ENCODE measurements around the gene IFNA13.

Gene IFNA13

DNA sequence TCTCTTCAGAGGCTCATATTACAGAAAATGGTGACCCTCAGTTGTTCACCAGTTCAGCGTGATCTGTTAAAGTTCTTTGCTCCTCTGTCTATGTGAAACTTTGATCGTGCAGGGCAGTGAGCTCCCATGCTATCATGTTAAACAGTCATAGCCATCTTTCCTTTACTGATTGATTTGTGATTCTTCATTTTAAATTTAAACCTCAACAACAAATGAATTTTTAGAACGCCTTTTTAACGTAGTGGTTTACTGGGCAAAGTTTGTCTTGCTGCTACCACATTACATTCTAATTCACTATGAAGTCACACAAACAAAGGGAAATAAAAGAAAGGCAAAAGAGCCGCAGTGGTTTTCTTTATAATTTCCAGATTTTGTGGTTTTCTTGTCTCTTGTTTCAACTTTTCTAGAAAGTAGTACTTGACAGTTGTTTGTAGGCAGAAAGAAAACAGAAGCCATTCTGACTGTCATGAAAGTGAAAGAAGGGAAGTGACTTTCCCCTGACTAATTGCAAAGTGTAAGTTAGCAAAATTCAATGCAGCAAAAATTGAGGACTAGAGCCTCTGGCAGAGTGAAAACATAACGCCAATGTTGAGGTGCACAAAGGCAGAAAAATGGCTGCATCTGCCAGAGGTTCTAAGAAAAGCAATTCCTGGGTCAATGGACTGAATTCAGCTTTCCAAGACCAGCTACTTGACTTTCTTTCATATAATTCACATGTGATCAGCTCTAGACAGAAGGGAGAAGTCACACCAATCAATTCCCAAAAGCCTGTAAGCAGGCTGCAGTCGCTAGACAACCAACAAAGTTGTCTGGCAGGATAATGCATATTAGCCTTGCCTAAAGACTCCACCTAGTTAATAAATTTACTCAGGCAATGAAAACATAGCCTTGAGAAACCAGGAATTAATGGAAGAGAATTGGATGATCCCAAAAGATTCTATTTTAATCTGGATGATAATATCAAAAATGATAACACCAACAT lies 10.1 kb downstream of the IFNA13 start:
- DNase-seq (ENCODE audit: low read depth in 2 of 2), result no peak

DNA sequence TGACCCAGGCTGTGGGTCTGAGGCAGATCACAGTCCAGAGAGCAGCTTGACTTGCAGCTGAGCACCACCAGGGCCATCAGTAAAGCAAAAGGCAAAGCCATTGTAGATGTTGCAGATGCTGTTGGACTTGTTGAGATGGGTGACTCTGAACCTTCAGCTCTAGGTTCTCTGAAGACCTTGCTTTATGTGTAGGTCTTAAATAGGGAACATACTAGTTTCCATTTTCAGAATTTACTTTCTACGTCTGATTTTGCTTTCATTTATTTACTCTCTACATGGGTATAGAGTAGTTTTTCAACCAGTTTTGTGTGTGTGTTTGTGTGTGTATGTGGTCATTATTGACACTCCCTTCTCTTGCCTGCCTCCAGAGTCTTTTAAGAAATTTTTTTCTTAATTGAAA lies 17.1 kb downstream of the IFNA13 start, which contains the start of gene IFNA6:
Gene IFNA6 (minus strand): TSS at position 101 of the 400 bp plus-strand sequence. CDS start 0 bp downstream, at position 101.
- no peak for DNase-seq (ENCODE audit: low read depth in 2 of 2)

DNA sequence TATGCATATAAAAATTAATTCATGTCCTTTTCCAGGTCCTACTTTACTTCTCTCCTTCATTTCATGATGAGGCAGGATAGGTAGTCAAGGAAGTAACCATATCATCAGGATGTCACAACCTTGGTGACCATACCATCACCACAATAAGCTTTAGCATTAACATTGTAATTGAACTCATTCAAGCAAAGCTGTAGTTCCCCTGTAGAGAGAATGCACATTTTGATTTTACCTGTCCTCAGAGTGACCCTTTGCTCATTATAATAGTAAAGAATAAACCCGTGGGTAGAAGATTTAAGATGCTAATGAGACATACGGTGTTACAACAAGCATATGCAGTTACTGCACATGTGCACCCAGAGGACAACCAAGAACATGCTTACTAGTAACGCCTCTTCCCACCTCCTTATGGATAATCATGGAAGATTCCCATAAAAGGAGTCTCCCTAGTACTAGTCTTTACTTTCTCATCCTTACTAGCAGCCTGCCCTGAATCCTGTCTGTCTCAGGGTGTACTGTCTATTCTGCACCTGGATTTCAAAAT lies 19.4 kb downstream of the IFNA13 start:
- no peak for DNase-seq (ENCODE audit: low read depth in 2 of 2)

DNA sequence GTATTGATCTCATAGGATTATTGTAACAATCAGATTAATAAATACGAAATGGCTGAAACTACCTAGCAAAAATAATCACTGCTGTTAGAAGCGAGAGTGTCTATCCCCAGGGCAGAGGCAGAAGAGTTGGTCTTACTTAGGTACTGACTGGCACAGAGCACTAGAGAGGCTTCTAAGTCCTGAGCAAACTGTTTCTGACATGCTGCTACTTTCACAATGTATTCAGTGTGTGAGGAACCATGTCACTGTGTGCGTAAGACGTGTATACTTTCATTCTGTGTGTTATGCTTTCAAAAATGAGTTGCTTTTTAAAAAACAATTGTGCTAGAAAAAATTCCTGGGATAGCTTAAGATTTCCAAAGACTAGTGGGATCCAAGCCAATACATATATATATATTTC lies 27.1 kb downstream of the IFNA13 start:
- no peak for DNase-seq (ENCODE audit: low read depth in 2 of 2)

DNA sequence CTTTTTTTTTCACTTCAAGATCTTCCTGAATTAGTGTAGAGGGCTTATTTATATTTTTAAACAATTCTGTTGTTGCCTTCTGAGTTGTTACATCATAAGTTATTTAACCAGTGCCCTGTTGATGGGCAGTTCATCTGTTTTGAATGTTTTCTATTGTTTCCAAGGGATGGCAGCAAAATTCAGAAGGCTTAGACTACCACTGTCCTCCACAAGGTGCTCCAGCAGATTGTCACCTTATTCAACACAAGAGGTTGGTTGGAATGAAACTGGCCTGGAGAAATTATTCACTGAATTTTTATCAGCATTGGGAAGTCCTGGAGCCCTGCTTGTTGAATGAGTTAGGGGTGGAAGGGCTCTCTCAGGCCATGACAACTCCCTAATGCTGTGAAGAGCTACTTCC lies 31.4 kb downstream of the IFNA13 start:
- DNase-seq (ENCODE audit: low read depth in 2 of 2), result no peak

DNA sequence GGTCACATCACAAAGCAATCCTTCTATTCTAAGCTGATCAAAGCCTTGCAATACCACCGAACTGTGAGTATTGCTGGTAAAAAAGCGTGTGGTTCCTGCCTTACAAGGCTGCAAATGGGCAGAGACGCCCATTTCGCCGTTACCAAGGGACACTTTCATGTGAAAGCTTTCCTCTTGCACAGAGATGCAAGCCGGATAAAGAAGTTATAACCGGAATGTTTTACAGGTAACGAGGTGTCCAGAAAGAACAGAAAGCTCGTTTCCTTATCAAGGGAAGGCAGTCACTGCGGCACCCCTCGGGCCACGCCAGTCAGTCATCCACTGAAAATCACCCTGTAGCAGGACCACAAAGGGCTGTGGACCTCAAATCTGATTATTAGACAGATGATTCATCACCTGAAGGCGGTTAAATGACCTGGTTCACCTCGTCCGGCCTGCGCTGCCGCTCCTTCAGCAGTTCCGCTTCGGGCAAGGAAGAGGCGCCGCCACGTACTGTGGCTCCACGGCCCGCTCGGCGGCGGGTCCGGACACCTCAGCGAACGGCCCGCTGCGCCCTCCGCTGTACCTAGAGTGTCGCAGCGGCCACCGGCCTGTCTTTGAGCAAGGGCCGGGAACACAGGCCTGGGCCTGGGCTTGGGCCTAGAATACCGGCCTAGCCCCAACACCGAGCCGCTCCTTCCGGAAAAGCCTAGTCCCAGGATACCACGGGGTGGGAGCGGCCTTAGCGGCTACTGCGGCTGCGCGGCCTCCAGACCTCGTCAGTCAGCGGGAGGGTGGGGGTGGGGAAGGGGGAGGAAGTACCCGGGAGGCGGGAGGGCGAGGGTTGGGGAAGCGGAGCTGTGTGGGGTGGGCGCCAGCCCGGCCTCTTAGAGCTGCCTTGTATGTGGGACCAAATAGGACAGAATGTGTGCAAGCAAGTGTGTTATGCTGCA lies 32.9 kb downstream of the IFNA13 start, which contains the start of gene KLHL9:
Gene KLHL9 (minus strand): TSS at position 704 of the 932 bp plus-strand sequence. CDS start 545 bp downstream, at position 159.
- DNase-seq (ENCODE audit: low read depth in 2 of 2), result peak; percentile 76 to 82

DNA sequence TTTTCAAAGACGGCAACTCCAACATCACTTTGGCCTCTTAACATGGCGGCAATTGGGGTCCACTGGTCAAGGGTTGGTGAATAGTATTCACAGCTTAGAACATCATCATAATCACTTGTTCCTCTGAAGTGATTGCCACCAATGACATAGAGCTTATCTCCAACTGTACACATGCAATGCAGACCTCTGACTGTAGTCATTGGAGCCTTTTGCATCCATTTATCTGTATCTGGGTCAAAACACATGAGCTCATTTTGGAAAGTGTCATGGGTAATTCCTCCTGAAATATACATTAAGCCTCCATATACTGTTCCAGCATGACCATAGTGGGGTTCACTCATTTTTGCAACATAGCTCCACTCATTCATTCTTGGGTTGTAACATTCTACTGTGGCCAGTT lies 34.6 kb downstream of the IFNA13 start:
- DNase-seq (ENCODE audit: low read depth in 2 of 2), result no peak

DNA sequence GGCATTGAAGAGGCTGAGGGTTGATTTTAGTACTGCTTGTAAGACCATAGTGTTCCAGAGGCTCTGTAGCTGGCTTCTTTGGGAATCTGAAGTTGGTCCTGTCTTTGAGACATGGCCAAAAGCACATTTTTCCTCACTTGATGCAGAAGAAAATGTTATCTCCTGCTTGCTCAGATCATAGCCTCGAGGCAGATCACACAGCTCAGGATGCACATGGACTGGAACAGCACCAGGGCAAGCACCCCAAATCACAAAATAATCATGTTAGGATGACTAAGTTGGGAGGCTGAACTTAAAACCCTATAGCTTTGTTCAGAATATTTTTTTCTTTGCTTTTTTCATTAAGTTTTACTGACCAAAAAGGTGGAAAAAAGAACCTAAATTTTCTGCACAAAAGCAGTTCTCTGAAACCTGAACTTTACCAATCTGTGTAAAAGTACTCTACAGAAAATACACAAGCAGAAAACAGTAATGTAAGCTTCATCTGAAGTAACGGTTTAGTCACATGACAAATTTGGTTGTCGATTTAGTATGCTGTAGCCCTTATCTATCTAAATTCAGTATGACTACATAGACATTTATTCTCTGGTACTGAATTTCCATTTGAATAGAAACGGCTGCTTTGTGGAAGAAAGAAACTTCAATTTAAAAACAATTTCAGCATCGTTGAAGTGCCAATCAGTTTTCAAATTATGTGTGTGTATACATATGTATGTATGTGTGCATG lies 36.0 kb downstream of the IFNA13 start:
- no peak for DNase-seq (ENCODE audit: low read depth in 2 of 2)

DNA sequence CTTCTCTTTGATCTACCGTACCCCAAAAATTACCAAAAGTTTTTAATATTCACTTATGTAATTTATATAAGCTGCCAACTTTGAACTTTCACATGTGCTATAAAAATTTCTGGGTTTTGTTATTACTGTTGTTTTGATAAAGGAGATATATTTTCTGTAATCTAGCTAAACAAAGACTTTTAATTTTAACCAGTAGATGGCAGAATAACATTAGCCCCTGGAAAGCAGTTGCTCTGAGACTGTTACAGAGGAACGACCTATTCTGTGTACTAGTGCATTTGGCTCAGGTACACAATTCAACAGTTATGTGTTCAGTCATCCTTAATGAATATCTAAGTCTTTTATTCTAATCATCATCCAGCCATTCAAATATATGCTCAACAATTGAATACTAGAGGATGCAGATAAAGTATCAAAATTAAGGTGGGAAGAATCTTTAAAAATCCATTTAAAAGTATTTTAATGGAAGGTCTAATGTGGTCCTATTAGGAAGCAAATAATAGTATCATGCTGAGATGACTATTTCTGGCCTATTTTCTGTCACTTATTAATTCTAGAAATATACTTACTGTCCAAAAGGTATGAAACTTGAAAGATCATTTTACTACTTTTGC lies 41.2 kb downstream of the IFNA13 start:
- no peak for DNase-seq (ENCODE audit: low read depth in 2 of 2)

DNA sequence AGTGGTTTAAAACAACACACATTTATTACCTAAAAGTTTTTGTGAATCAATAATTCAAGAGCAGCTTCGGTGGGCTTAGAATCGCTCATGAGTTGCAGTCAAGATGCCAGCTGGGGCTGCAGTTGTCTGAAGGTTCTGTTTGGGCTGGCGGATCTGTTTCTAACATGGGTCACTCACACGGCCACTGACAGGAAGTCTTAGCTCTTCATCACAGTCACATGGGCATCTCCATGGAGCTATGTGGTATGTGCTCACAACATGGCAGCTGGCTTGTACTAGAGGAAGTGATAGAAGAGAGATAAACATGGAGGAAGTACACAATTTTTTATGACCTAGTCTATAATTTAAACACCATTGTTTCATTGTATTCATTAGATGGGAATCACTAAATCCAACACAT lies 43.8 kb downstream of the IFNA13 start:
- no peak for DNase-seq (ENCODE audit: low read depth in 2 of 2)

DNA sequence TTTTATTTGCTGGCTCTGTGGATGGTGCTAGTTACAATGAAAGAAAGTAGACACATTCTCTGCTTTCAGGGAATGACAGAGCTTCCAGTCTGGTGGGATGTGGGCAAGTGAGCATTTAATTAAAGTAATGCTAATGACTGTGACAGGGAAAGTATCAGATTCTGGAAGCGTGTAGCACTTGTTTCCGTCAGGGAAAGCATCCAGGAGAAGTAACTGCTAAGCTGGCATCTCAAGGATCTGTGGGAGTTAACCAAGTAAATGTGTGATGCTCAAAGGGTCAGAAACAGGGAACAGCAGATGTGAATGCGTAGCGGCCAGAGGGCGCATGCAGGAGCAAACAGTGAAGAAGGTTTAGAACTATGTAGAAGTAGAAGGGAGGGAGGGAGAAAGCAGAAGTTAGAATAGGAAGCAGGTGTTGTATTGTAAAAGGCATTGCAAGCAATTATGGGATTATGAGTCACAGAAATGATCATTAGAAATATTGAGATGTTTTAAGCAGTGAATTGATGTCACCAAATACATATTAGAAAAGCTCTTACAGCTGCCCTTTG lies 44.9 kb downstream of the IFNA13 start:
- no peak for DNase-seq (ENCODE audit: low read depth in 2 of 2)

DNA sequence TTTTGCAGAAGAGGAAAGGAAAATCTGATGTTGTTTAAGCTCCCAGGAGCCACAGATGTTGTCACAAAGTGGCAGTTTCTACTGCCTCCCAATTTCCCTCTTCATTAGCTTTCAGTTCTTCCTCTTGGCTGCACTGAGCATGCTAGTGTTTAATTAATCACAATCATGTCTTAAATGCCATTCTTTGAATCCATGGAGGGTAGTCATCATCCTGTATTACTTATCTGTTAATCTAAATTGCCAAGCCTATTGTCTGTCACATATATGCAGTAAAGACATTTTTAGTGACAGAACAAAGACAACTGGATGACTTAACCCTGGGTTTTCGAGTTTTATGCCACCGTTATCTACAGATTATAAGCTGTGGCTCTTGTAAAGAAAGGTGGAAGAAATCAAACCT lies 47.4 kb downstream of the IFNA13 start:
- DNase-seq (ENCODE audit: low read depth in 2 of 2), result no peak

DNA sequence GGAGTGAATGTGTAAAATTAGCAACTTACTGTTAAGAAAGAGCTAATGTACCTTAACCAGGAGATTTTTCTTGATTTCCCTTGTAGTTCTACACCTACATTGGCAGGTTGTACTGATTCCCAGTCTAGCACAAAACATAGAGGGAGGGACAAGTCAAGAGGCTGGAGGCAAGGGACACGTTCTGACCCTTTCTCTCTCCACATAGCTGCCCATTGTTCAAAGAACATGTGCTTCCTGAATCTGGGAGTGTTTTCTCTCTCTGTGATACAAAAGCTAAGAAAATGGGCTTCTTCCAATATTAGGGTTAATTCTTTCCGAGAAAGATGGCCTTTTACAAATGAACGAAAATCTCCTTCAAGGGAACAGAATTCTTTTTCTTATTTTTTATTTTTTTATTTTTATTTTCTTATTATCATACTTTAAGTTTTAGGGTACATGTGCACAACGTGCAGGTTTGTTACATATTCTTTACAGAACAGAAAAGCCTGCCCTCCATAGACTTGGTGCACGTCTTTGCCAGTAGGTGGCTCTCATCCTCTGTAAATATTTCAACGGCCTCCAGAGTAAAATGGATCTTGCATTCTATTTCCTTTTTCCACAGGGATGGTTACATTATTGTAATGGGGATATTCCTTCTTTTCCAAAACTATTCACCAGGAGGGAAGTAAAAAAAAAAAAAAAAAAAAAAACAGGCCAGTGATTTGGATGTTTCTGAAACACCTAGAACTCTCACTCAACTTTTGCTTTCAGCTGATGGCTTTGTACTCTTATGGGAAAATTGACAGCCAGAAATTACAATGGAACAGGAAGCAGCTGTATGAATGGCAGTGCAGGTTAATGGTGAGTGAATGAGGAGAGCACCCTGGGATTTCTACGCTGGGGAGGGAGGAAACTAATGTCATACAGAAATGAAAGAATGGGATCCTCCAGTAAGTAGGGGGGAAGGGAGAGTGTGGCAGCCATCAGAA lies 49.6 kb downstream of the IFNA13 start:
- DNase-seq (ENCODE audit: low read depth in 2 of 2), result peak in 1 of 2 donors; percentile 4

Data from stimulated activated CD4-positive, alpha-beta T cell treated with anti-CD3 and anti-CD28 coated beads, Interleukin-15, amount 100 ng/mL, for 48 hours (primary cell).